ENCODE measurements around the gene GBP1. TPM values are rescaled to one million over a fixed set of nuclear protein-coding genes. Genes with fewer than 3 reads are reported as not detected.

Gene GBP1
- total and polyA plus RNA-seq, 2 donors (not counting 3 experiments of a cell fraction or from before 2014, with no cell fraction given), result 11.6 to 28.0 TPM

GRCh38 chr1:89102021-89102420, 37.0 kb upstream of the GBP1 start:
- TF ChIP-seq MAX (IDR thresholded peaks at IDR 0.05; ENCODE audit: insufficient read depth, insufficient read length), result no peak
- TF ChIP-seq GATA2 (IDR thresholded peaks at IDR 0.05; ENCODE audit: insufficient read depth, insufficient read length, low read depth, low read length), result no peak
- no peak for TF ChIP-seq FOS (IDR thresholded peaks at IDR 0.05; ENCODE audit: borderline replicate concordance, insufficient read depth, low read length)
- no peak for TF ChIP-seq MYC (IDR thresholded peaks at IDR 0.05; ENCODE audit: low read depth, low read length)
- no peak for TF ChIP-seq EZH2 (IDR thresholded peaks at IDR 0.05; ENCODE audit: borderline replicate concordance, low read depth, low read length, severe bottlenecking)
- no peak for TF ChIP-seq JUN (IDR thresholded peaks at IDR 0.05; ENCODE audit: borderline replicate concordance, insufficient read depth, insufficient read length, low read depth)
- no peak for TF ChIP-seq POLR2A (IDR thresholded peaks at IDR 0.05; ENCODE audit: low read depth, low read length)
- TF ChIP-seq POLR2AphosphoS5 (IDR thresholded peaks at IDR 0.05; ENCODE audit: insufficient read depth, low read depth, low read length), result no peak
- no peak for TF ChIP-seq CTCF (IDR thresholded peaks at IDR 0.05; ENCODE audit: extremely low read depth in 1 of 2, insufficient read depth in 1 of 2, low read depth in 1 of 2, low read length in 2 of 2)
- ChIA-PET CTCF (no interaction called here), POLR2A (no interaction called here)
- Histone ChIP-seq H3K4me1 (ENCODE audit: control insufficient read depth, extremely low read depth, insufficient read depth, low read length) (no peaks in the 10 kb centered on the region), H4K20me1 (replicated peaks; ENCODE audit: control insufficient read depth, extremely low read depth, insufficient read depth, low read length) (no peaks in the 10 kb centered on the region), H3K4me3 (replicated peaks in 1 of 3; ENCODE audit: insufficient read depth in 1 of 3, low read depth in 1 of 3, low read length in 3 of 3) (no peak overlapping the region), H3K36me3 (ENCODE audit: control insufficient read depth in 2 of 2, extremely low read depth in 1 of 2, insufficient read depth in 2 of 2, low read length in 2 of 2) (no peaks in the 10 kb centered on the region), H3K4me2 (ENCODE audit: insufficient read depth, low read length) (no peak overlapping the region), H3K27ac (ENCODE audit: insufficient read depth, low read depth, low read length) (no peak overlapping the region), H3K27me3 (ENCODE audit: control insufficient read depth in 2 of 2, insufficient read depth in 2 of 2, low read length in 2 of 2) (no peaks in the 10 kb centered on the region), H3K9me3 (replicated peaks; ENCODE audit: control insufficient read depth, insufficient read depth, low read length) (no peaks in the 10 kb centered on the region), H3K79me2 (ENCODE audit: control insufficient read depth, insufficient read depth, low read length) (no peaks in the 10 kb centered on the region), H3K9me1 (replicated peaks; ENCODE audit: control insufficient read depth, extremely low read depth, insufficient read depth, low read length) (no peaks in the 10 kb centered on the region), H2AFZ (ENCODE audit: low read depth, low read length) (no peak overlapping the region), H3K9ac (replicated peaks; ENCODE audit: extremely low read depth, insufficient read depth, low read length) (no peak overlapping the region)
- no peak for FAIRE-seq
- DNase-seq (ENCODE audit: low read depth, low spot score), result no peak
- BruUV-seq (replicated peaks), result no TSS peak
- dilution Hi-C loops (cut with MboI; ENCODE audit: extremely low pct_ligation_motif_present, low sequenced_read_pairs), result no loop called here
- intact Hi-C loops (cut with micrococcal nuclease), result no loop called here

All from endothelial cell of umbilical vein (primary cell).